Astrocyte (in vitro differentiated cells and primary cell): ENCODE measurements around the gene GIT1.

Source experiments
- CTCF ChIP-seq: IDR thresholded peaks from 2 replicates; pipeline ENCODE4 v1.5.1; 2011; ENCODE audit warnings: low read depth, mild to moderate bottlenecking, inconsistent platforms, low read length, moderate library complexity; ENCODE audit not compliant: insufficient read depth
- EZH2 ChIP-seq: IDR thresholded peaks from 2 replicates; pipeline ENCODE4 v1.6.1; 2012; ENCODE audit warnings: mild to moderate bottlenecking, low read length, inconsistent platforms; ENCODE audit not compliant: insufficient read depth

GRCh38 chr17:29577001-29577370 lies 12.5 kb downstream of the GIT1 start:
- TF ChIP-seq CTCF (no peak), EZH2 (no peak)
